ENCODE data around the gene CCDC78.

Gene CCDC78

DNA sequence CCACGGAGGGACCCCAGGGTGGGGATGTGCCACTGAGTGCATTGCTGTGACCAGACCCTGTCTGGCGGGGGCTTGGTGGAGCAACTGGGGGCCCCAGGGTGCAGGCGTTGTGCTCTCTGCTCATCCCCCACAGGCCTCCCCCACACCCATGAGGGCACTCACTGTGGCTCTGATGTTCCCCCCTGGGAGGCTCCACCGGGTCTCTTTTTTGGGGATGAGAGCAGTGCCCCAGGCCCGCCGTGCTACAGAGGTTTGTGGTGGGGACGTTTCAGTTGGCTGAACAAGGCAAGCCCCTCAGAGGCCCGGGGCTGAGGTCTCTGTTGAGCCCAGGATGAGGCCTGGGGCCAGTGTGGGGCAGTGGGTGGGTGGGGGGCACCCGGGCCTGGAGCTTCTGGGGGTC, 2.5 kb downstream of the CCDC78 start:
- H3K27ac ChIP-seq (replicated peaks; ENCODE audit: low read length) = no peak overlapping the region
- no peak overlapping the region for H2BK15ac ChIP-seq (ENCODE audit: low read length)
- H3K79me1 ChIP-seq (ENCODE audit: low read depth, low read length) = peaks cover 19% of the 10 kb centered on the region
- H3K9me3 ChIP-seq (replicated peaks in 1 of 2; ENCODE audit: control insufficient read depth in 2 of 2, insufficient read depth in 1 of 2, low read depth in 1 of 2, low read length in 2 of 2) = no peaks in the 10 kb centered on the region
- peak overlapping the region; percentile 16 for H2BK5ac ChIP-seq (ENCODE audit: low read length)
- peaks cover 4 to 7% of the 10 kb centered on the region in 2 donors for H3K36me3 ChIP-seq (replicated peaks in 1 of 2; ENCODE audit: control insufficient read depth in 2 of 2, insufficient read depth in 2 of 2, low read length in 2 of 2)
- H3K4ac ChIP-seq (ENCODE audit: low read length) = no peak overlapping the region
- no peak overlapping the region for H3K18ac ChIP-seq (ENCODE audit: low read length)
- H2AFZ ChIP-seq (ENCODE audit: low read length) = no peak overlapping the region
- DNase-seq (ENCODE audit: low spot score) = no peak
- no CpG with 5 or more reads among the region's 9 CpGs for WGBS, 2 donors (ENCODE audit: extremely low coverage in 2 of 2, insufficient read length in 2 of 2, insufficient replicate concordance in 1 of 2)
- no peak overlapping the region for H4K8ac ChIP-seq (ENCODE audit: low read depth, low read length)
- H2BK12ac ChIP-seq (ENCODE audit: low read length) = no peak overlapping the region
- H2AK5ac ChIP-seq (ENCODE audit: low read depth, low read length) = no peak overlapping the region
- H3K27me3 ChIP-seq (ENCODE audit: control insufficient read depth in 3 of 3, insufficient read depth in 3 of 3, low read depth in 1 of 3, low read length in 3 of 3) = peaks cover 0 to 16% (median 0%) of the 10 kb centered on the region in 3 experiments
- no peak overlapping the region for H3K4me3 ChIP-seq (ENCODE audit: low read length in 2 of 2)
- peaks cover 27 to 30% of the 10 kb centered on the region in 2 donors for H3K4me1 ChIP-seq (ENCODE audit: control insufficient read depth in 2 of 2, insufficient read depth in 1 of 2, low read depth in 1 of 2, low read length in 2 of 2)
- H3K9ac ChIP-seq (ENCODE audit: low read depth, low read length, poor library complexity) = no peak overlapping the region
- no peak overlapping the region for H2BK120ac ChIP-seq (ENCODE audit: low read depth, low read length)
- H3K14ac ChIP-seq (ENCODE audit: low read length) = no peak overlapping the region
- H3K23ac ChIP-seq (ENCODE audit: low read depth, low read length, poor library complexity) = no peak overlapping the region
- H3K4me2 ChIP-seq (ENCODE audit: insufficient read depth, low read length, poor library complexity, severe bottlenecking) = no peak overlapping the region
- H4K91ac ChIP-seq (ENCODE audit: low read depth, low read length, poor library complexity) = no peak overlapping the region

DNA sequence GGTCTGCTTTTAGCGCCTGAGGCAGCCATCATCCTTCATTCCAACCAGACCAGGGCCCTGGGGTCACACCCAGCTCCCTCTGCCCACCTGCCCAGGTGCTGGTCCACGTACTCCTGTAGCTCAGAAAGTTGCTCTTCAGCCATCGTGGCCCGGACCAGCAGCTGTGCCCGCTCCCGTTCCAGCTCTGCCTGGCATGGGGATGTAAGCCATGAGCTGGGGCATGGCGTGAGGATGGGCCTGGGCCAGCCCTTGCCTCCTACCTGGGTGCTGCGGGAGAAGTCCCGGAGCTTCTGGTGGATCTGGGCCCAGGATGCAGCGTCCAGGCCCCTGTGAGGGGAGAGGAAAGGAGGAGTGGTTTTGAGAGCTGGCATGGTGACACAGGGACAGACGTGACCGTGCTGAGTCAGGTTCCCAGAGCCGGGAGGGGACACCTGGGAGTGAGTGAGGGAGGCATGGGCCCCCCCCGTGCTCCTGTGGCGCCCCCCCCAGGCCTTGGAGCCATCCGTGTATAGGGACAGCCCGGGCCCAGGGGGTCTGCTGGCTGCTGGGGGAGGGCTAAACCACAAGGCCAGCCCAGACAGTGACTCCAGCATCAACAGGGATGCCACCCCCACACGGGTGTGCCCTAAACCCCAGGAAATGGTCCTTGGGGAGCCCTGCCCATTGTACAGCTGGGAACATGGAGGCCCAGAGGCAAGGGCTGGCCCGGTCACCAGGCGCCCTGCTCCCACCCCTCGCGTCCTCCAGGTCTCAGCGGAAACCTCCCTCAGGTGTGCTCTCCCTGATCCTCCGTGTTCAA, 3.2 kb downstream of the CCDC78 start:
- H2BK120ac ChIP-seq (ENCODE audit: low read depth, low read length) = no peak overlapping the region
- no peak for DNase-seq (ENCODE audit: low spot score)
- H3K4me2 ChIP-seq (ENCODE audit: insufficient read depth, low read length, poor library complexity, severe bottlenecking) = no peak overlapping the region
- peaks cover 30 to 37% of the 10 kb centered on the region in 2 donors for H3K4me1 ChIP-seq (ENCODE audit: control insufficient read depth in 2 of 2, insufficient read depth in 1 of 2, low read depth in 1 of 2, low read length in 2 of 2)
- peaks cover 0 to 13% (median 0%) of the 10 kb centered on the region in 3 experiments for H3K27me3 ChIP-seq (ENCODE audit: control insufficient read depth in 3 of 3, insufficient read depth in 3 of 3, low read depth in 1 of 3, low read length in 3 of 3)
- no peak overlapping the region for H3K18ac ChIP-seq (ENCODE audit: low read length)
- no peak overlapping the region for H3K27ac ChIP-seq (replicated peaks; ENCODE audit: low read length)
- peaks cover 24% of the 10 kb centered on the region for H3K79me1 ChIP-seq (ENCODE audit: low read depth, low read length)
- peak overlapping the region; percentile 61 for H2AK5ac ChIP-seq (ENCODE audit: low read depth, low read length)
- no peak overlapping the region for H3K23ac ChIP-seq (ENCODE audit: low read depth, low read length, poor library complexity)
- no peaks in the 10 kb centered on the region for H3K9me3 ChIP-seq (replicated peaks in 1 of 2; ENCODE audit: control insufficient read depth in 2 of 2, insufficient read depth in 1 of 2, low read depth in 1 of 2, low read length in 2 of 2)
- H4K8ac ChIP-seq (ENCODE audit: low read depth, low read length) = no peak overlapping the region
- peak overlapping the region; percentile 16 for H2BK5ac ChIP-seq (ENCODE audit: low read length)
- H2BK15ac ChIP-seq (ENCODE audit: low read length) = no peak overlapping the region
- H3K4me3 ChIP-seq (ENCODE audit: low read length in 2 of 2) = no peak overlapping the region
- H3K9ac ChIP-seq (ENCODE audit: low read depth, low read length, poor library complexity) = no peak overlapping the region
- peaks cover 4 to 14% of the 10 kb centered on the region in 2 donors for H3K36me3 ChIP-seq (replicated peaks in 1 of 2; ENCODE audit: control insufficient read depth in 2 of 2, insufficient read depth in 2 of 2, low read length in 2 of 2)
- H3K14ac ChIP-seq (ENCODE audit: low read length) = no peak overlapping the region
- H4K91ac ChIP-seq (ENCODE audit: low read depth, low read length, poor library complexity) = no peak overlapping the region
- H3K4ac ChIP-seq (ENCODE audit: low read length) = no peak overlapping the region
- H2AFZ ChIP-seq (ENCODE audit: low read length) = no peak overlapping the region
- no peak overlapping the region for H2BK12ac ChIP-seq (ENCODE audit: low read length)
- WGBS, 2 donors (ENCODE audit: extremely low coverage in 2 of 2, insufficient read length in 2 of 2, insufficient replicate concordance in 1 of 2) = no CpG with 5 or more reads among the region's 24 CpGs

DNA sequence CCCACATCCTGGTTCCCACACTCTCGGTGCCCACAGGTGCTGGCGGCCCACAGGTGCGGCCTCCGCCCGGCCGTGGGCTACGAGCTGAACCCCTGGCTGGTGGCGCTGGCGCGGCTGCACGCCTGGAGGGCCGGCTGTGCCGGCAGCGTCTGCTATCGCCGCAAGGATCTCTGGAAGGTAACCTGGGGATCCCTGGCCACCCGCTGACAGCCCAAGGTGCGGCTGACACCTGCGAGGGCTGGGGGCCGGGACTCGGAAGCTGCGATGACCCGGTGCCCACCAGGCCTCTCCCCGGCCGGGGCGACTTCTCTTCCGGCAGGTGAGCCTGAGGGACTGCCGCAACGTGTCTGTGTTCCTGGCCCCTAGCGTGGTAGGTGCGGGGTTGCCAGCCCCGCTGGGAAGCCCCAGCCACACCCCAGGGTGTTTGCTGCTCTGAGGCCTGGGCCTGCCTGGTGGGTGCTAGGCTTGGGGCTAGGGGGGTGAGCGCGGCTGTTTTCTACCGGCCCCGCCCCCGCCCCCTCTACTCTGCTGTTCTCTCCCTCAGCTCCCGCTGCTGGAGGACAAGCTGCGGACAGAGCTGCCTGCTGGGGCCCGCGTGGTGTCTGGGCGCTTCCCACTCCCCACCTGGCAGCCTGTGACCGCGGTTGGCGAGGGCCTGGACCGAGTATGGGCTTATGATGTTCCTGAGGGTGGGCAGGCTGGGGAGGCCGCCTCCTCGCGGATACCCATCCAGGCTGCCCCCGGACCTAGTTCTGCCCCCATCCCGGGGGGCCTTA, 4.3 kb downstream of the CCDC78 start:
- peaks cover 37 to 42% of the 10 kb centered on the region in 2 donors for H3K4me1 ChIP-seq (ENCODE audit: control insufficient read depth in 2 of 2, insufficient read depth in 1 of 2, low read depth in 1 of 2, low read length in 2 of 2)
- H3K9ac ChIP-seq (ENCODE audit: low read depth, low read length, poor library complexity) = peak overlapping the region; percentile 100
- peaks cover 11 to 25% of the 10 kb centered on the region in 2 donors for H3K36me3 ChIP-seq (replicated peaks in 1 of 2; ENCODE audit: control insufficient read depth in 2 of 2, insufficient read depth in 2 of 2, low read length in 2 of 2)
- H3K23ac ChIP-seq (ENCODE audit: low read depth, low read length, poor library complexity) = peak overlapping the region; percentile 99
- H3K18ac ChIP-seq (ENCODE audit: low read length) = peak overlapping the region; percentile 95
- DNase-seq (ENCODE audit: low spot score) = no peak
- no peak overlapping the region for H2AFZ ChIP-seq (ENCODE audit: low read length)
- H4K91ac ChIP-seq (ENCODE audit: low read depth, low read length, poor library complexity) = no peak overlapping the region
- peak overlapping the region; percentile 96 for H2BK15ac ChIP-seq (ENCODE audit: low read length)
- peak overlapping the region; percentile 56 for H3K14ac ChIP-seq (ENCODE audit: low read length)
- H3K27me3 ChIP-seq (ENCODE audit: control insufficient read depth in 3 of 3, insufficient read depth in 3 of 3, low read depth in 1 of 3, low read length in 3 of 3) = peaks cover 0 to 6% (median 0%) of the 10 kb centered on the region in 3 experiments
- no peaks in the 10 kb centered on the region for H3K9me3 ChIP-seq (replicated peaks in 1 of 2; ENCODE audit: control insufficient read depth in 2 of 2, insufficient read depth in 1 of 2, low read depth in 1 of 2, low read length in 2 of 2)
- H2BK12ac ChIP-seq (ENCODE audit: low read length) = peak overlapping the region; percentile 41
- peak overlapping the region; percentile 43 for H4K8ac ChIP-seq (ENCODE audit: low read depth, low read length)
- peak overlapping the region; percentile 93 for H3K4ac ChIP-seq (ENCODE audit: low read length)
- peak overlapping the region; percentile 67 for H3K4me2 ChIP-seq (ENCODE audit: insufficient read depth, low read length, poor library complexity, severe bottlenecking)
- peak overlapping the region; percentile 76 to 93 for H3K4me3 ChIP-seq (ENCODE audit: low read length in 2 of 2)
- H2AK5ac ChIP-seq (ENCODE audit: low read depth, low read length) = peak overlapping the region; percentile 100
- H3K27ac ChIP-seq (replicated peaks; ENCODE audit: low read length) = peak overlapping the region; percentile 49
- peak overlapping the region; percentile 87 for H2BK5ac ChIP-seq (ENCODE audit: low read length)
- no CpG with 5 or more reads among the region's 51 CpGs for WGBS, 2 donors (ENCODE audit: extremely low coverage in 2 of 2, insufficient read length in 2 of 2, insufficient replicate concordance in 1 of 2)
- peaks cover 29% of the 10 kb centered on the region for H3K79me1 ChIP-seq (ENCODE audit: low read depth, low read length)
- no peak overlapping the region for H2BK120ac ChIP-seq (ENCODE audit: low read depth, low read length)

Measured in neuronal stem cell (in vitro differentiated cells).